ENCODE data around the gene ZNF77.
"Not testable (repeated sequence)": the region's sequence is repeated elsewhere in the genome, so short reads cannot be mapped to it uniquely, and the experiment has no call there.

The ZNF77 gene

GRCh38 chr19:2944775-2945574, at the start of gene ZNF77:
TSS of gene ZNF77 (minus strand) at chr19:2944971. CDS start at chr19:2944840, 131 bp downstream.
- DNase-seq, result peak; percentile 99

GRCh38 chr19:2993579-2993978, 48.8 kb upstream of the ZNF77 start:
- DNase-seq, result no peak

GRCh38 chr19:2992958-2993357, 48.2 kb upstream of the ZNF77 start:
- DNase-seq, result peak; percentile 39

GRCh38 chr19:2992333-2992732, 47.6 kb upstream of the ZNF77 start:
- DNase-seq, result not testable (repeated sequence)

- DNase-seq, result no peak
These were observed 44.6 kb upstream of the ZNF77 start for GRCh38 chr19:2989236-2989946.

GRCh38 chr19:2988568-2988967, 43.8 kb upstream of the ZNF77 start:
- DNase-seq, result no peak

GRCh38 chr19:2987797-2988196, 43.0 kb upstream of the ZNF77 start:
- DNase-seq, result no peak

GRCh38 chr19:2986951-2987524, 42.3 kb upstream of the ZNF77 start:
- DNase-seq, result no peak

- DNase-seq, result no peak
These were observed 39.4 kb upstream of the ZNF77 start for GRCh38 chr19:2984215-2984528.

- peak; percentile 97 for DNase-seq
These were observed 38.8 kb upstream of the ZNF77 start for GRCh38 chr19:2983351-2984214.

GRCh38 chr19:2982983-2983350, 38.2 kb upstream of the ZNF77 start:
- DNase-seq, result peak; percentile 88

- no peak for DNase-seq
These were observed 37.8 kb upstream of the ZNF77 start for GRCh38 chr19:2982561-2982960.

- no peak for DNase-seq
These were observed 37.1 kb upstream of the ZNF77 start for GRCh38 chr19:2981898-2982297.

GRCh38 chr19:2978772-2979171, 34.0 kb upstream of the ZNF77 start:
- no peak for DNase-seq

- DNase-seq, result no peak
These were observed 33.5 kb upstream of the ZNF77 start for GRCh38 chr19:2978166-2978767.

GRCh38 chr19:2977746-2978138, 33.0 kb upstream of the ZNF77 start:
- peak; percentile 32 for DNase-seq

- peak; percentile 98 for DNase-seq
These were observed 32.4 kb upstream of the ZNF77 start, which contains the start of gene TLE6 for GRCh38 chr19:2977001-2977745. TSS of gene TLE6 (plus strand) at chr19:2977564. CDS start at chr19:2978234, 670 bp downstream.

GRCh38 chr19:2976609-2977000, 31.8 kb upstream of the ZNF77 start:
- peak; percentile 17 for DNase-seq

- no peak for DNase-seq
These were observed 29.7 kb upstream of the ZNF77 start for GRCh38 chr19:2974342-2975041.

GRCh38 chr19:2973229-2973628, 28.5 kb upstream of the ZNF77 start:
- DNase-seq, result no peak

GRCh38 chr19:2970201-2970835, 25.5 kb upstream of the ZNF77 start:
- DNase-seq, result no peak
